Medulla oblongata (tissue), 1 donor: Measurements from ENCODE around the gene L3HYPDH.

ENCODE experiments used
- DNase-seq: peaks from one replicate; pipeline ENCODE4 v3.0.0-alpha.2; 2015; ENCODE audit errors: extremely low spot score

L3HYPDH gene

GRCh38 chr14:59427653-59428580, 56.3 kb downstream of the L3HYPDH start:
- no peak for DNase-seq

DNA sequence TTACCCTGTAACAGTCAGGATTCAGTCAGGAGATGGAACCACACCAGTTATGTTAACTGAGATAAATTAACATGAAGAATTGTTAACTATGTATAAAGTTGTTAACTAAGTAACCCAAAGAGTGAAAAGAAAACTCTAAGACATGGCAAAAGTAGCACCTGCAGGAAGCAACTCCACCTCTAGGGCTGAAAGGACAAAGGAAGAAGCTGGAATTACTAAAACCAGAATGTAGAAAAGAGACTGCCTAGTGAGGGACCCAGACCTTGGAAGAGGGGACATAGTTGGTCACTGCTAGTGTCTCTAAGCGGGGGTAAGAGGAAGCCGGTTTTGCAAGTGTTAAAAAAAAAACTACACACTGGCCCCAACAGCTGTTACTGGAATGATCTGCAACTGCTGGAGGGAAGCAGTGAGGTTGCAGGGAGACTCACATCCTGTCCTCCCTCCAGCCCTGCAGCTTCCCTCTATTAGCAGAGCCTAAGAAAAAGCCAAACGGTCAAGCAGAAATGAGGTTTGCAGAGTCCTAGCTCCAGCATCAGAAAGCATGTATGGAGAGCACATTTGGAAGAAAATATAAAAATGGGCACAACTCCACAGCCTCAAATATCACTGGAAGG, 58.8 kb downstream of the L3HYPDH start:
- DNase-seq, result no peak

- DNase-seq, result no peak
Observed at GRCh38 chr14:59424341-59425071, 59.7 kb downstream of the L3HYPDH start.
